GM12878 (cell line): ENCODE results near the gene DIPK1A. TPM values are rescaled to one million over a fixed set of nuclear protein-coding genes. Genes with fewer than 3 reads are reported as not detected.

Source experiments
- ATAC-seq: fragments of 200-7000 bp; cut with Tn5 transposase; 3 replicates; pipeline ENCODE4 v1.9.1; 2020; ENCODE audit warnings: mild to moderate bottlenecking, moderate library complexity
- BruUV-seq: library from RNA; stranded (reverse); fragments of 400-500 nt; replicated peaks from 2 replicates; lab custom pipeline; 2021; lab: Mats Ljungman, UMichigan
- CTCF ChIA-PET: fragments of 300-600 bp; sonication (Branson Sonifier 250); formaldehyde crosslinking; extraction: SDS; loops from one replicate; lab custom pipeline; 2021; ENCODE audit warnings: inconsistent platforms; lab: Yijun Ruan, JAX
- POLR2A ChIA-PET: fragments of 350-600 bp; formaldehyde crosslinking; extraction: SDS; loops from one replicate; lab custom pipeline; 2021; ENCODE audit warnings: inconsistent platforms; lab: Charles Lee
- RAD21 ChIA-PET: fragments of 300-600 bp; sonication (Branson Sonifier 250); formaldehyde crosslinking; loops from one replicate; lab custom pipeline; 2023; ENCODE audit warnings: antibody characterized with exemption; ENCODE audit not compliant: unreplicated experiment; lab: Charles Lee
- SMC1A ChIA-PET: fragments of 300-600 bp; sonication (Branson Sonifier 250); formaldehyde crosslinking; loops from one replicate; lab custom pipeline; 2023; ENCODE audit not compliant: unreplicated experiment, uncharacterized antibody; lab: Charles Lee
- DNase-seq: peaks from one replicate; pipeline ENCODE4 v3.0.0-alpha.2; 2011; ENCODE audit warnings: low read depth, low spot score
- FAIRE-seq: peaks from 3 replicates; lab custom pipeline; 2011; peaks lifted over from hg19 to GRCh38; lab: Jason Lieb, UNC
- H2AFZ ChIP-seq: 2 replicates; pipeline ENCODE4 v1.6.0; 2011; ENCODE audit warnings: low read depth, low read length, control low read depth; ENCODE audit not compliant: control insufficient read depth
- H3K27ac ChIP-seq: 2 replicates; pipeline ENCODE4 v1.5.1; 2011; ENCODE audit warnings: control low read depth; ENCODE audit not compliant: control insufficient read depth, insufficient read depth
- H3K27me3 ChIP-seq, 2 experiments: replicated peaks in 1 of 2; 2 replicates each; pipeline versions ENCODE4 v1.6.0 to v1.6.1; 2011; ENCODE audit warnings: low read length in 1 of 2; ENCODE audit not compliant: control insufficient read depth in 2 of 2, insufficient read depth in 2 of 2
- H3K36me3 ChIP-seq, 2 experiments: 2 replicates each; pipeline ENCODE4 v1.5.1; 2011; ENCODE audit warnings: low read length in 1 of 2; ENCODE audit not compliant: control insufficient read depth in 2 of 2, insufficient read depth in 2 of 2
- H3K4me1 ChIP-seq: 2 replicates; pipeline ENCODE4 v1.6.1; 2011; ENCODE audit warnings: mild to moderate bottlenecking, low read length, moderate library complexity, mixed read lengths; ENCODE audit not compliant: control insufficient read depth, insufficient read depth
- H3K4me2 ChIP-seq: 2 replicates; pipeline ENCODE4 v1.6.0; 2011; ENCODE audit warnings: control low read depth; ENCODE audit not compliant: control insufficient read depth, insufficient read depth
- H3K4me3 ChIP-seq: fragments of 200-600 bp; sonication (generic); 2 replicates; pipeline ENCODE4 v1.5.1; 2016
- H3K79me2 ChIP-seq: 2 replicates; pipeline ENCODE4 v1.6.0; 2011; ENCODE audit warnings: low read length; ENCODE audit not compliant: control insufficient read depth, insufficient read depth
- H3K9ac ChIP-seq: 2 replicates; pipeline ENCODE4 v1.8.0; 2011; ENCODE audit warnings: low read length, control low read depth, mixed read lengths; ENCODE audit not compliant: control insufficient read depth, insufficient read depth
- H3K9me3 ChIP-seq: replicated peaks from 3 replicates; pipeline ENCODE4 v1.5.1; 2011; ENCODE audit warnings: mild to moderate bottlenecking, low read length; ENCODE audit not compliant: control insufficient read depth, insufficient read depth
- H4K20me1 ChIP-seq: 2 replicates; pipeline ENCODE4 v1.6.0; 2011; ENCODE audit not compliant: control insufficient read depth, insufficient read depth
- CREM ChIP-seq: IDR thresholded peaks from 2 replicates; pipeline ENCODE4 v1.6.1; 2014; ENCODE audit warnings: antibody characterized with exemption, low read depth
- SPI1 ChIP-seq: IDR thresholded peaks from 2 replicates; pipeline ENCODE4 v1.6.1; 2011; ENCODE audit warnings: low read depth, mild to moderate bottlenecking, low read length, moderate library complexity, borderline replicate concordance; ENCODE audit not compliant: insufficient read depth
- TCF3 ChIP-seq: IDR thresholded peaks from 2 replicates; pipeline ENCODE4 v1.6.1; 2012; ENCODE audit warnings: low read depth, mild to moderate bottlenecking, low read length, borderline replicate concordance; ENCODE audit not compliant: insufficient read depth
- USF1 ChIP-seq: IDR thresholded peaks from 2 replicates; pipeline ENCODE4 v1.6.1; 2011; ENCODE audit warnings: borderline replicate concordance, low read depth, mild to moderate bottlenecking, moderate library complexity, mixed read lengths, low read length; ENCODE audit not compliant: insufficient read depth; ENCODE audit errors: extremely low read length
- WGBS: methylation state at CpG from one replicate; pipeline ENCODE4 v1.1.6; 2016; ENCODE audit warnings: low lambda C conversion rate; ENCODE audit not compliant: insufficient replicate concordance, insufficient coverage; ENCODE audit errors: missing lambda C conversion rate; 5-methylcytosine and 5-hydroxymethylcytosine counted together
- in situ Hi-C: fragments of 300-500 bp; cut with MboI; formaldehyde crosslinking; loops from 9 replicates; pipeline ENCODE4 v1.14.3; 2018; ENCODE audit warnings: mixed read lengths
- intact Hi-C: fragments of 100-400 bp; cut with micrococcal nuclease; formaldehyde crosslinking; loops from one replicate; pipeline ENCODE4 v1.14.2; 2022; ENCODE audit not compliant: unreplicated experiment
- polyA plus RNA-seq, 11 experiments: library from polyadenylated mRNA; depleted of rRNA in 4 of 11; unstranded in 6 of 11; stranded (reverse) in 5 of 11; fragments of >200 nt; fragmentation: Nextera tagmentation in 4 of 11; fragmentation: Illumina TruSeq in 1 of 11; extraction: Ambion mirVana in 4 of 11; extraction: Trizol in 1 of 11; gene quantifications; 1 replicate in 1 of 11; 2 replicates in 10 of 11; pipeline versions ENCODE4 v1.2.1 to v1.2.3, GENCODE V29; 2011 to 2016; ENCODE audit warnings: inconsistent platforms in 2 of 11, missing spikeins in 2 of 11, low read depth in 1 of 11
- total RNA-seq, 4 experiments: library from RNA; depleted of rRNA in 3 of 4; stranded (reverse); fragments of >200 nt in 3 of 4; fragmentation: Illumina TruSeq in 1 of 4; extraction: Trizol in 1 of 4; gene quantifications; 2 replicates each; pipeline versions ENCODE4 v1.2.1 to v1.2.3, GENCODE V29; 2013 to 2021

The DIPK1A gene
- total and polyA plus RNA-seq, 10 of the 15 experiments (the other 5 are each of a cell fraction or from before 2014, with no cell fraction given): 4.9 to 15.0 (median 9.7) TPM

- H3K4me1 ChIP-seq: peaks cover 45% of the 10 kb centered on the region
These were observed 2.9 kb downstream of the DIPK1A start for GRCh38 chr1:92958203-92958970.

More at GRCh38 chr1:92958203-92958970, 2.9 kb downstream of the DIPK1A start:
- CTCF ChIA-PET: interaction anchor here (0.6 to 10.7 kb wide), 25 partner anchors 8 to 122 kb away, joined by 3 to 169 read pairs (median 6); no protein-coding TSS in a partner anchor
- H2AFZ ChIP-seq: no peak overlapping the region
- no peak for FAIRE-seq
- peak overlapping the region; percentile 1 for H3K4me2 ChIP-seq
- H3K79me2 ChIP-seq: peaks cover 67% of the 10 kb centered on the region
- POLR2A ChIA-PET: interaction anchor here (0.6 to 5.5 kb wide), 11 partner anchors 9 to 213 kb away, joined by 3 to 43 read pairs (median 4); partner anchors contain the start of gene RPL5
- RAD21 ChIA-PET: interaction anchor here (0.6 to 11.6 kb wide), 14 partner anchors 11 to 200 kb away, joined by 3 to 204 read pairs (median 5); no protein-coding TSS in a partner anchor
- intact Hi-C loops: no loop called here
- H3K9me3 ChIP-seq: no peaks in the 10 kb centered on the region
- BruUV-seq: TSS peak; percentile 44
- no peaks in the 10 kb centered on the region for H3K27me3 ChIP-seq
- H3K27ac ChIP-seq: peak overlapping the region; percentile 82; the same call in 1 of the 2 replicates
- peak overlapping the region; percentile 31; the same call in 1 of the 2 replicates for H3K4me3 ChIP-seq
- no peak for ATAC-seq
- no peaks in the 10 kb centered on the region for H3K36me3 ChIP-seq
- SMC1A ChIA-PET: interaction anchor here (0.8 to 11.1 kb wide), 26 partner anchors 12 to 210 kb away, joined by 3 to 179 read pairs (median 4); no protein-coding TSS in a partner anchor
- no peaks in the 10 kb centered on the region for H4K20me1 ChIP-seq
- no peak for DNase-seq
- no peak for TF ChIP-seq USF1
- no peak for TF ChIP-seq CREM
- peak; percentile 33; the same call in 1 of the 2 replicates for TF ChIP-seq SPI1
- no peak for TF ChIP-seq TCF3
- in situ Hi-C loops: no loop called here
- H3K9ac ChIP-seq: no peak overlapping the region
- 100% methylated on average over 1 of the region's 1 CpG for WGBS
